GM18499 (cell line): ENCODE data around the gene FRMD3.
"Not testable (repeated sequence)": the region's sequence is repeated elsewhere in the genome, so short reads cannot be mapped to it uniquely, and the experiment has no call there.

ENCODE experiments used
- ATAC-seq: cut with Tn5 transposase; IDR thresholded peaks from one replicate; pipeline ENCODE4 v1.9.1; 2021; ENCODE audit warnings: moderate number of reproducible peaks; ENCODE audit not compliant: insufficient read depth, unreplicated experiment

FRMD3 gene

DNA sequence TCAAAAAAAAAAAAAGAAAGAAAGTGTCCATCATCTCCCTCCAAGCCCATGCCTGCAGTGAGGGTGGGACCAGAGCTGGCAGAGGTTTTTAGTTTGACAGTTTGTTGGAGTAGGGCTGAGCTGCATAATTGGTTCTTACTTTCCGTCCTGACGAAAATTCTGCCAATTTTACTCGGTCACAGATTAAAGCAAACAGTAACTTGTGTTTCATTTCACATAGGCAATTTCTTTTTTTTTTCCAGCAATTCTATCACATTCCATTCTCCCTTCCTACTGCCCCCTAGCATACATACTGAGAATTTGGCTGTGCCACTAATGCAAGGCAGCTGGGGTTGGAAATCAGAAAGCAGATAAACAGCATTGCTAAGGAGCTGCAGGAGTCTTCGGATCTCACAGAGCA, 132.4 kb downstream of the FRMD3 start:
- ATAC-seq: no peak

DNA sequence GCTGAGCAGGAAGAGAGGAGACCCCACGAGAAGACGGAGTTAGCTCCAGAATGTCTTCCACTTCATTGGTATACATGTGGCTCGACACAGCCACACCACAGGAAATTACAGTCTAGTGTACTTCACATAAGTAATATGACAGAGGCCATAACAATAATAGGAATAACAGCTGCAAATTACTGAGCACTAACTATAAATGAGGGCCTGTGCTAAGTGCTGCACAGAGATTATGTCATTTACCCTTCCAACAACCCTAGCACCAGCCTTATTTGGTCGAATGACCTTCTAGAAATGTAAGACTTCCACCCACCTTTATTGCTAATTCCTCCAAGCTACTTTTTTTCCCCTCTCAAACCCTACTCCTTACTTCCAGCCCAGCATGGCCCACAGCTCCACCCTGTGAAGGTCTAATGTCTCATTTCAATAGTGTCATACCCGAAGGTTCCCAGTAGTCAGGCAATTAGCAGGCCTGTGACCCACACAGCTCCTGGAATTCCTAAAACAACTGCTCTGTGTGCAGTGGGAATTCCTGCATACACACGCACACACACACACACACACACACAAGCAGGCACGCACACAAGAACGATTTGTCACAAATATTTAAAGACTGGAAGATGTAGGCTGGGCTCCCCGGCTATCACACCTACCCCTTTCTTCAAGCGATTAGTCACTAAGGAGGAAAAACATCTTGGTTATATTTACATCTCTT, 134.5 kb downstream of the FRMD3 start:
- ATAC-seq: no peak

DNA sequence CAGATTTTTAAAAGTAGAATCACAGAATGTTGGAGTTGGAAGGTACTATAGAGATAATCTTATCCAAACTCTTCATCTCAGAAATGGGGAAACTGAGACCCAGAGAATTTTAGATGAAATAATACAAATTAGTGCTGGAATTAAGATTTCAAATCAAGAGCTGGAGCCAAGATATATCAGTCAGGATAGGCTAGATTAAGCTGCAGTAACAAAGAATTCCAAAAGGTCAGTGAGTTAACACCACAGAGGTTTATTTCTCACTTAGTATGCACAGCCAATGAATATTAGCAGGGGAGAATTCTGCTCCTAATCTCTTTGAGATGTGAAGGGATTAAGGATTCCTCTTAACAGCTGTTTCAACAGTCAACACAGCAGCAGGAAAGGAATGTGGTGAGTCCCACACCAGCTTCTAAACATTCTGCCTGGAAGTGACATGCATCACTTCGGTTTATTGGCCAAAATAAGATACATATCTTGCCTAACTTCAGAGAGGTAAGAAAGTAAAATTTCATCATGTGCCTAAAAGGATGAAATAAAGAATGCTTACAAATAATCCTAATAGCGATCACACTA, 136.8 kb downstream of the FRMD3 start:
- ATAC-seq: no peak

DNA sequence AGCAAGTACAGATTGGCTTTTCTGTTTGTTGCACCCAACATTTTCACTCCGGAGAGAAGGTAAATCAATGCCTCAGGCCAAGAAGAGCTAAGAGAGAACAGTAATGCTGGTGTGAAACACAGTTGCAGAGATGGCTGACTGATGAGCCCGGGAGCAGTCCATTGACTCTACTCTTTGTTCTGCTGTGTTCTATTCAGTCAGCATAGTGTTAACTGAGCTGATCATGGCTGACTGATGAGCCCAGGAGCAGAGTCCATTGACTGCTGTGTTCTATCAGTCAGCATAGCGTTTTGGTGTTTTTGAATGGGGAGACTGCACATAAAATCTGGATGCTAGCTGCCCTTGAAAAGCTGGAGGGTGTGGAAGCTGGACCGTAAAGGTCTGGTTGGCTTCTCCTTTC, 141.4 kb downstream of the FRMD3 start:
- no peak for ATAC-seq

DNA sequence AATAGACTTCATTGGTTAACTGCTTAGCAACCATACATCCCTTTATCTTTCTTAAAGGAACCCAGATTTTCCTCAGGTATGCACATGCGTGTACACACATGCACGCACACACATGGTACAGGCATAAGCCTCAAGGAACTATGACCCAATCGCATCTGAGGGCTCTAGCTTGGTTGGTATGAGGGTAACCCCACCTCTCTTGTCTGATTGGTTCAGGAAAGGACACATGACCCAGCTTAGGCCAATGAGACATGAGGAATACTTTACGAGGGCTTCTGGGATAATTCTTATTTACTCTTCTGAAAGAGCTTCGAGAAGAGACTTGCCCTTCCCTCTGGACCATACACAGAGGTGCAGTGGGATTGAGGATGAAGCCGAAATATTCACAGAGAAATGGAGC, 141.9 kb downstream of the FRMD3 start:
- ATAC-seq: no peak

DNA sequence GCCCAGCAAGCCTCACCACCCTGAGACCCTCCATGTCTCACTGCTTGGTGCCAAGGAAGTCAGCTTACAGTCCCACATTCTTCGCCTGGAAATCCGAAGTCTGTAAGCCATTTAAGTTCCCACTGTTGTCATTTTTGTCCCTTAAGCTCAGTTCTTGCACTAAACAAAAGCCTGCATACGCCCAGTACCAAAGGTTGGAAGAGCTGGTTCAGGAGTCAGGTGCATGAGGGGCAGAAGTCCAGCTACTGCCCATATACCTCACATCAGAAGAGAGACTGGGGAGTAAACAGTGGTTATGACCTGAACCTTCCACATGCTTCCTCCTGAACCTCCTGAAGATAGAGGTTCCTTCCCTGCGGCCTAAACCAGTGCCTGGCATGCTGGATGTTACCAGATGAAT, 146.0 kb downstream of the FRMD3 start:
- ATAC-seq: no peak

DNA sequence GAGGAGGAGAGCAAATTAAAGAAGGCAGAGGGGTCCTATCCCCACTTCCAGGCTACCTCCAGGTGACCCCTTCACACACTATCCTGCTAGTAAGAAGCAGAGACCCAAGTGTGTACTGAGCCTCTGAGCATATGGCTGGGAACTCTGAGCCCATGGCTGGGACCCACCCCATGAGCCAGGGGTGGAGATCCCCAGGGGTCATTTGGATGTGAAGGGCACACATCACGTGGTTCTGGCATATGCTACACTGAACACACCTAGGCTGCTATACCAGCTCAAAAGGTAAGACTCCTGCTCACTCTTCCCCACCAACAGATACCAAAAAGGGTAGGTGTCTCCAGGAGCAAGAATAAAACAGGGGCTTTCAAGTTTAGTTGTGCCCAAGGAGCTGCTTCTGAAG, 149.9 kb downstream of the FRMD3 start:
- ATAC-seq: no peak

DNA sequence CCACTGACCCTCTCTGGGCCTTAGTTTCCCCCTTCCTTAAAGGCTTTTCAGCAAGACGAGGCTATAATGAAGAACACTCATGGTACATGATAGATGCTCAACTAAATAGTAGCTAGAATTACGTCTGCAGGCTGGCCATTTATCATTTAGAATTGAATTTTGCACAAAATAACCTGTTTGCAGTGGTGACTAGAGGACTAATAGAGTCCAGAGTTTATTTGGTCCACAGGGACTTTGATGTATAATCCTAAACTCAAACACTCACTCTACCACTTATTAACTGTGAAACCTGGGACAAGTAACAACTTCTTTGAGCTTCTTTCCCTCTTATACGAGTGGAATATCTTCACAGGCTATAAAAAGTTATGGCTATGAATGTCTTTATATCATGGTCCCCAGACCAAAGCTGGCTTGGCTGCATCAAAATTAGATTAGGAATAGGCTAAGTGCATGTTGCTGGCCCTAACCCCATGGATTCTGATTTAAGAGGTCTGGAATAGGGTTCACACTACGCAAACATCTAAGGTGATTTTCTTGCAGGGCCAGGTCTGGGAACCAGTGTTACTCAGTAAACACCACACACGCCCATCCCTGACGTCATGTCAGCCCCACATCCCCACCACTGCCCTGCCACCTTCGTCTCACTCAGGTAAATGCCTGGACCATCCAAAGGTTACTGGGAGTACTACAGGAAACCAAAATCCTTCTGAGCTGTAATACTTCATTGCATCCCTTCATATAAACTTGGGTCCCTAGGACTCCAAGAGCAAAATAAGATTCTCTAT, 150.6 kb downstream of the FRMD3 start:
- no peak for ATAC-seq

DNA sequence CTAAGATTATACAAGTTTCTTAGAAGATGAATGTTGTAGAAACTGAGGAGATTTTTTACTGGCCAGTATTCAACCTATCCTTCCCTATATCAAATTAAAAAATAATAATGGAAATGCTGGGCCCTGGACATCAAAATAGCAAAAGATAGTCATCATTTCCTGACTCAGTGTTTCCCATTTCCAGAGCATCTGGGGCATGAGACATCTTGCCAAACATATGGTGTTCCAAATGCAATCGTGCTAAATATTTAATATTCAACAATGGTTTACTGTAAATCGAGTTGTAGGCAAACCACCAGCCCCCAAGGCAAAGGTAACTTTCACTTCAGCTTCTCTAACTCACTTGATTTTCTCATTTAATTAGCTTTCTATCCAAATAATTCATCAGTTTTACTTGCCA, 152.9 kb downstream of the FRMD3 start:
- ATAC-seq: no peak

DNA sequence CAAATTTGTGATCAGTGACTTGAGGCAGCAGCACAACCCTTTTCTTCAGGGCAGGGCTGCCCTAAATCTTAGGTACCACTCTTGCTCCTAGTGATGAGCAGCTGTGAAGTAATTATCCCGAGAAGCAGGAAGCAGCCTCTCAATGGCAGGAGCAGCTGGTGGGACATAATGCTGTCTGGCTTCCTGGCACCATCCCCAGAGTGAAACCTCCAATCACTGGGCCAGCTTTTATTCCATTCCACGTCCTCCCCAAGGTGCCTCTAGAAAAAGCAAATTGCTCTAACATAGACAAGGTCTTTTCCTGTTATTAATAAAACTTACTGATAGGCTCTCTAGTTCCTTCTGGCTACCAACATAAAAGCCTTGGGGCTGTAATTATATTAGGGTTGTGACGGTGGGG, 154.0 kb downstream of the FRMD3 start:
- no peak for ATAC-seq

DNA sequence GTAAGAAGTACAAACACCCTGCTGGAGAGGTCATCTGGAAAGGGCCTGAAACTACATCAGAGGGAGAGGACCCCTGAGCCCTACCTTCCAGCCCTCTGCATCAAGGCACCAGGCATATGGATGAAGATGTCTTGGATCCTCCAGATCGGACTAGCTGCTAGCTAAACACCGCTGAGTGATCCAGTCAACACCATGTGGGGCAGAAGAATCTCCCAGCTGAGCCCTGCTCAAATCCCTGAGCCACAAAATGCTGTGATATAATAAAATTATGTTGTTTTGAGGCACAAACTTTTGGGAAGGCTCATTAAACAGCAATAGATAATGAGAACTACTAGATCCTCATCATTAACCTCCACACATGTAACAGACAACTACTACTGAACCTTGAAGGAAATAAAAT, 155.2 kb downstream of the FRMD3 start:
- no peak for ATAC-seq

DNA sequence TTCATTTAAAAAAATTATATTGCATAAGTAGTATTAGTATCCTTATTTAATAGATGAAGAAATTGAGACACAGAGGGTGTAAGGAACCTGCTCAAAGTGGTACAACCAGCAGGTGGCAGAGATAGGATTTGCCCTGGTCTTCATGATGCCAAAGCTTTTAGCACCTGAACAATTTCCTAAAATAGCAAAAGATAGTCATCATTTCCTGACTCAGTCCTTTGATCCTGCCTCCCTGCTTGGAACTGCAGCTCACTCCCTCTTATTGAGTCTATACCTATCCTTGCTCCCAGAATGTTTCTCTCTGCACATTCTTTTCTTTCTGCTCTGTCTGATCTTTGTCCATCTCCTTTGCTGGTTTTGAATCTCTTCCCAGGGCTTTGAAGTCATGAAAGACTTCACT, 155.8 kb downstream of the FRMD3 start:
- no peak for ATAC-seq

DNA sequence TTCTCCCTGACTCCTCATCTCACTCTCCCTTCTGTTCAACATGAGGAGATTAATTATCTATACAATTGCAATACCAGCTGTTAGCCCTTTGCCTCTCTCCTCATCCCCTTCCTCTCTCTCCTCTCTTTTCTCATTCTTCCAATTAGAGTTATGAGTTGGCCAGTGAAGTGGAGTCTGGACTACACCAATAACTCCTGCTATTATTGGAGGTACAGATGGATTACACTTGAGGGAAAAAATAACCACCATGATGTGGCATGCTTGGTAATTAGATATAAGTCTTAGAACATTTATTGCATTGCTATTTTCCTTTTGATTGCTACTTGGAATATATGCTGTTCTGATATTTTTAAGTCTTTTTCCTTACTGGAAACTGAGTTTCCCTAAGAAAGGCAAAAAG, 159.2 kb downstream of the FRMD3 start:
- no peak for ATAC-seq

DNA sequence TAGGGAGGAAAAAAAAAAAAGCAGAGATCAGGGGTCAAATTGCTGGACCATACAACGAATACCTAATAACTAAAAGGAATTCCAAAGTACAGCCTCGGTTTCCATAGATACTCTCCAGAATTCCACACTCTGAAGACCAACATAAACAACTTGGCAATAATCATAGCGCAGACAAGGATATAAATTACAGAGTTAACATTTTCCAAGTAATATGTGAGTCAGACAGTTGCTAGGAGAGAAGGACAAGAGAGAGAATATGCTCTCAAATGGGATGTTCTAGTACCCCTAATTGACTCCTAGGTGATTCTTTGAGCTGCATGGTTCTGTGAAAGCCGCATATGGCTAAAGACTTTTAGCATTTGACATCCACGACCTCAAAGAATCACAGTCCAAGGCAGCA, 165.2 kb downstream of the FRMD3 start:
- ATAC-seq: no peak

DNA sequence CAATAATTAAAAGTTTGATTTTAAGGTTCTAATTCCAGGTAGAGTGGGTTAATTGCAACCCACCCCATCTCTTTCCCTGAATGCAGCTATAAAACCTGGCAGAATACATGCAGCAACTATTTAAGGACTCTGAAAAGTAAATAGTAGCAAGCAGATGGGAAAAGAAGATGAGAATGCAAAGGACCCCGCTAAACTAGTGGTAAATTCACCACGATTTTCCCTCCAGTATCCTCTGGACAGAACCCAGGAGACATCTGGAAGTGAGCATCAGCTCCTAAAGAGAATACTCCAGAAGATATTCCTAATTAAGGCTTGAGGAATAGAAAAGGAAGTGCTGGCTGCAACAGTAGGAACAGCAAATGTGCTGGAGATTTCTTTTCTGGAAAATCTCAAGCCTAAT, 170.9 kb downstream of the FRMD3 start:
- ATAC-seq: no peak

DNA sequence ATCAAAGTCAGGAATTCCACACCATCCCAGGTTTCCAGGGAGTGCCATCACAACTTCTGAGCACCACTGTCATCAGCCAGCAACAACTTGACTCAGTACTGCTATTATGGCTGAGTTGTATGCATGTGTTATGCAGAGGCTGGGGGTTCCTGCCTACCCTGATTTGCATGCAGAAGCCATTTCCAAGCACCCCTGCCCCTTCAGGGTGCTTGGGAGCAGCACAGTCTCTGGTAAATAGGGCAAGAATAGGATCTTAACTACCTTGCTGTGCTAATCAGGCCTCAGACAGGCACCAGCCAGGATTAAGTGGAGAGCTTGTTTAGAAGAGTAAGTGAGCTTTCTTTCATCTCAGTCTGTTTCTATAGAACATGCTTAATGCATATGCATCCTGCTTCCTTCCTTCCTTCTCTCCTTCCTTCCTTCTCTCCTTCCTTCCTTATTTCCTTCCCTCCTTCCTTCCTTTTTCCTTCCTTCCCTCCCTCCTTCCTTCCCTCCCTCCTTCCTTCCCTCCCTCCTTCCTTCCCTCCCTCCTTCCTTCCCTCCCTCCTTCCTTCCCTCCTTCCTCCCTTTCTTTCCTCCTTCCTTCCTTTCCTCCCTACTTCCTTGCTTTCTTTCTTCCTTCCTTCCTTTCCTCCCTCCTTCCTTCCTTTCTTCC, 175.7 kb downstream of the FRMD3 start:
- no peak for ATAC-seq

DNA sequence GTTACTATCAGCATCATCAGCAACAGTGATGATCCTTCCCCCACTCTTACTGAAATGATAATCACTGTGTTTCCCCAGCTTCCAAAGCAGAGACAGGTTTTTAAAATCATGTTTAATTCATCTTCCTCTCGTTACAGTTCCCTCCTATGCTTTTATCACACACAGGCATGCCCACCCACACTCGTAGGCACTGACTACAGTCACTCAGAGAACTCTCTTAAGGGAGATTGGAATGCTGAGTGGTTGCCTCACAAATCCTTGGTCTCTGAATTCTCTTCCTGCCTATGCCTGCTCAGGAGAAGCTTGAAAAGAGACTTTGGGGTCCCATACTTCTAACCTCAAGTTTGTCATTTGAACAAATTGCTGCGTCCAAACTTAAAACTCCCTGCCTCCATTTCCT, 179.2 kb downstream of the FRMD3 start:
- no peak for ATAC-seq

DNA sequence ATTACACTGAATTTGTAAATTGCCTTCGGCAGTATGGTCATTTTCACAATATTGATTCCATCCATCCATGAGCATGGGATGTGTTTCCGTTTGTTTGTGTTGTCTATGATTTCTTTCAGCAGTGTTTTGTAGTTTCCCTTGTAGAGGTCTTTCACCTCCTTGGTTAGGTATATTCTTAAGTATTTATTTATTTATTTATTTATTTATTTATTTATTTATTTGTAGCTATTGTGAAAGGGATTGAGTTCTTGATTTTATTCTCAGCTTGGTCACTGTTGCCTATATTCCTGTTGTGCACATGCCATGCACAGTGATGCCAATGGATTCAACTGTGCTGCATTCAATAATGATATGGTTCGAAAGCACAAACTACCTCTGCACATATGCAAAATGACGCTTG, 179.7 kb downstream of the FRMD3 start:
- not testable (repeated sequence) for ATAC-seq

DNA sequence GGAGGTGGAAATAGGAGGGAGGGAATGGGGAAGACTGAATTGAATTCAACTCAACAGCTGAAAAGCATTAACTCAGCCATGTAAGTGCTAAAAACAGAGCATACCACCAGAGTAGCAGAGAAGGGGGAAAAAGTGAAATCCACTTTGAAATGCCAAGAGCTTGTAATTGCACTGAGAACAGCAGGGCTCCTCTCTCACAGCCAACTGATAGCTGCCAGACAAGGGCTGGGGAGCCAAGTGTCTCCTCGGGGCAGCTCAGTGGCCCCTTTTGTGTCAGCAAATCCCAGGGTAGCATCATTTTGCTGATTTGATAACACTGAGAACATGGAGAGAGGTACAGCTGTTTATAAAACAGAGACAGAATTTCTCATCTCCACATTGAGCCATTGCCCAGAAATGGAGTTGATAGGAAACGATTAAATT, 182.5 kb downstream of the FRMD3 start:
- no peak for ATAC-seq

DNA sequence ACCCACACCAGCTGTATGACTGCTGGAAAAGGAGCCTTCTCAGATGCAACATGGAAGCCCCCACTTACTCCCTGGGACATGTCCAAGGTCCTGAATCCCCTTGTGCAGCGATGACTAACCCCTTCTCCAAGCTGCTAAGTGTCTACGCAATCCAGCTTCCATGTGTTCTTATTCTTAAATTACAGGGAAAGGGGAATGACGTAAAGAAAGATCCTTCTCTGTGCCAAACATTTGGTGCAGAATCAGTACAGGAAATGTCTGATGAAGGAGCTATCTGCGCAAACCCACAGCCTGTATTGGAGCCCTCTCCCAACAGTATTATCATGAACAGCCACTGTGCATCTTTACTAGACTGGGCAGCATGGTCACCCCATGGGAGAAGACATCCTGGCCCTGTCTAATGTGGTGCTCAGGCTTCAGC, 183.2 kb downstream of the FRMD3 start:
- ATAC-seq: no peak

DNA sequence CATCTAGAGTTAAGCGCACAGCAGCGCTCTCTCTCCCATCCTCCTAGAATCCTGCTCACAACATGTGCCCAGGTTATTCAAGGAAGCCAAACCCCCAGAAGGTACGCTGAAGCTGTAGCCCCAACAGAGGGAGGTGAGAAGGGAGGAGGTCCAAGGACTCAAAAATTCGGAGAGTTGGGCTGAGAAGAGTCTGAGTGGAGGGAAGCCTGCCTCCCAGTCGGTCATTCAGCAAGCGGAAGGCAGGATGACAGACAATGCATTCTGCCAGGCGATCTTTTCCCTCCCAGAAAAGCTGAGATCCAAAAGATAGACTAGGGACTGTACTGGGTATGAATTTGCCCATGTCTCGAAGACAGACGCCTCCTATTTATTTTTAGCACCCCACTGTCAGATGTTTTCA, 189.2 kb downstream of the FRMD3 start:
- ATAC-seq: no peak
